GM18511 (cell line): ENCODE measurements around the gene PARM1.

ENCODE experiments used
- ATAC-seq: cut with Tn5 transposase; IDR thresholded peaks from one replicate; pipeline ENCODE4 v1.9.1; 2021; ENCODE audit warnings: mild to moderate bottlenecking, moderate library complexity; ENCODE audit not compliant: unreplicated experiment

PARM1 gene

GRCh38 chr4:75018811-75019479 is 86.0 kb downstream of the PARM1 start:
- no peak for ATAC-seq

DNA sequence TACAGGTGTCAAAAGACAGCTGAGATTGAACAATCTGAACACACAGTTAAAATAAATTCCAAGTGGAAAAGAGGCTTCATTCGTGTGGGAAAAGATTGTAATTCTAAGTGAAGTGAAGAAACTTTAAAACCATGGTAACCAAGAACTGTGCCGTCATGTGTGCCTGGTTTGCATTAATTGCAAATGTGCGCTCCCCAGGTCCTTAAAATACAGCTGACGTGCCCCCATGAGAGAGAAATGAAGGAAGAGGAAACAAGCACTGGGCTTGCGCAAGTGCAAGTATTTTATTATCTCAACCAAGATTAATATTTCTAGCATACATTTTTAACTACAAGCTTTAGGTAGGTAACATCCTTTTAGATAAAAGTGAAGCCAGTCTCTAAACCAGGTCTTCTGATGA is 92.5 kb downstream of the PARM1 start:
- no peak for ATAC-seq

GRCh38 chr4:75028196-75028854 is 95.4 kb downstream of the PARM1 start:
- ATAC-seq, result no peak

- no peak for ATAC-seq
Measured at GRCh38 chr4:75030028-75030427, 97.1 kb downstream of the PARM1 start.

- ATAC-seq, result peak; percentile 45
Measured at GRCh38 chr4:75030649-75031235, 97.8 kb downstream of the PARM1 start.

GRCh38 chr4:75031775-75032174 is 98.9 kb downstream of the PARM1 start:
- ATAC-seq, result no peak

DNA sequence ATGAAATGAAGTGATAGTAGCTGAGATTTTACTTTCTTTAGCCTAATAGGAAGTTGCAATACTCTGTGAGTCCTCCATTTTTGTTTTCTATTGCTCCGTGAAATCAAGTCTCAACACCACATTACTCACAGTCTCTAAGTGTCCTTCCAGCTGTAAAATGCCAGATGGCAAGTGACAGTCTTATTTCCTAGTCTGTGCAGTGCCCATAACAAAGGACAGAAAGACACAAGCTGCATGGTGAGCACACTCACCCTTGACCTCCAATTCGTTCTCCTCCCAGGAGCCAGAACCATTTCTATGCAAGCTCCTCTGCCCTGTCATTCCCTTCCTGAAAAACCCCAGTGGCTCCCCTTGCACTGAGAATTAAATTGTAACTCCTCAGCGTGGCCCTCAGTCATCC is 101.6 kb downstream of the PARM1 start:
- ATAC-seq, result no peak

- no peak for ATAC-seq
Measured at GRCh38 chr4:75035321-75035720, 102.4 kb downstream of the PARM1 start.

DNA sequence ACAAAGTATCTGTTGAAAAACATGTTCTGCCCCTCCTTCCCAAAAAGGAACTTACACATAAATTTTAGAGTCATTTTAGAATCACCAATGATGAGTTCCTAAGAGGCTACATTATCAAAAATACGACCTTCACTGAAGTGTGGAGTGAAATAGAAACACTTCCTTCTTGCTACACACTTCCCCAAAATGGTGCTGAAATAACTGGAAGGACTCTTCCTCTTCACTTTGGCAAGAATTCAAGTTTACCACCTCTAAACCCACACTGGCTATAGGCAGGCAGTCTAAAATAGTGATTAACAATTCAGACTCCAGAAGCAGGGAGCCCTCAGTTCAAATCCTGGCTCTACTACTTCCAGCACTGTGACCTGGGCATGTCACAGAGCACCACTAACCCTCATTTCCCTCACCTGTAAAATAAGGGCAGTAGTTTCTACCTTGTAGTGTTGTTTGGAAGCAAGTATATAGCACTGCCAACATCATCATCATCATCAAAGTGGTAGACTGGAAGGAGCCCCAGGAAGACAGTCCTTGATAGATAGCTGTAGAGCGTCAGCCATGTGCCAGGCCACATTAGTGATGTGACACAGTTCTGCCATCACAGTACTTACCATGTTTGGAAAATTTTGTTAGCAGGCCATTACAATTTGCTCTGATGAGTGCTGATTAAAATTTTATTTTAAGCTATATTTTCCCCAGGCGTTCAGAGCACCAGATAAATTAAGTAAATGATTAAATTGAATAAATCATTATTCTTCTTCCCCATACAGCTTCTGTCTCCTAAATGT is 103.3 kb downstream of the PARM1 start:
- ATAC-seq, result no peak

DNA sequence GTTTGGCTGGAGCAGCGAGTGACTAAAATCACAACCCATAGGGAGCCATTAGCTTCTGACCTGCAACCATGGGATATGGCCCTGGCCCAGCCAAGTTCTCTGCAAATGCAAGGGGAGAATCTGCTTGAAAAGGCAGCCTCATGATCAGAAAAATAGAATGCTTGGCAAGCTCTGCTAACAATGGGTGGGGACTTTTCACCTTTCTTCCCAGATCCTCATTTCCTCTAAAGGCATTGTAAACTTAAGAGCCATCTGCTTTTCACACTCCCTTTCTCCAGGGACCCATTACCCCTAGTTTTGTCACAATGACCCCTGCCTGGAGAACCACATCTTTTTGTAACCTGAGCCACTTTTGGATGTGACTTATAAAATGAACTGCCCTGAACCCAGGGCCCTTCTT is 104.3 kb downstream of the PARM1 start:
- no peak for ATAC-seq

DNA sequence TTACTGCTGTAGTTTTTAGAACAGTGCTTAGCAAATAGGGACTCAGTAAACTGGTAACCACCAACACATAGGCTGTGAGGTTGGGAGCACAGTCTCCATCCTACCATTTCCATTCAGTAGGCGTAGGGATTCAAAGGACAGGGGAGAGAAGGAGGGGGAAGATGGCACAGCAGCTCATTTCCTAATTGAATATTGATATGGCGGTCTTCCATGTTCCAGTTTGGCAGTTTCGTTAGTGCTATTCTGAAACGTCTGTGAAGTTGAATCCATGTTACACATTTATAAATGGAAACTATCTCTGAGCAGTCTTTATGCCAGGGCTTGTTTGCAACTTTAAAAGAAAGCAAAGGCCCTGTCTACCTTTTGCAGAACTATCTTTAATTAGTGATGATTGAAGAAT is 105.5 kb downstream of the PARM1 start:
- no peak for ATAC-seq

GRCh38 chr4:75040703-75041102 is 107.8 kb downstream of the PARM1 start:
- ATAC-seq, result no peak

GRCh38 chr4:75042601-75043208 is 109.8 kb downstream of the PARM1 start:
- ATAC-seq, result no peak

- peak; percentile 64 for ATAC-seq
Measured at GRCh38 chr4:75046226-75046625, 113.3 kb downstream of the PARM1 start.

- no peak for ATAC-seq
Measured at GRCh38 chr4:75046641-75047040, 113.7 kb downstream of the PARM1 start.

- ATAC-seq, result no peak
Measured at GRCh38 chr4:75048208-75048879, 115.4 kb downstream of the PARM1 start.

- no peak for ATAC-seq
Measured at GRCh38 chr4:75051431-75051830, 118.5 kb downstream of the PARM1 start.

- ATAC-seq, result no peak
Measured at GRCh38 chr4:75053352-75053751, 120.4 kb downstream of the PARM1 start.

DNA sequence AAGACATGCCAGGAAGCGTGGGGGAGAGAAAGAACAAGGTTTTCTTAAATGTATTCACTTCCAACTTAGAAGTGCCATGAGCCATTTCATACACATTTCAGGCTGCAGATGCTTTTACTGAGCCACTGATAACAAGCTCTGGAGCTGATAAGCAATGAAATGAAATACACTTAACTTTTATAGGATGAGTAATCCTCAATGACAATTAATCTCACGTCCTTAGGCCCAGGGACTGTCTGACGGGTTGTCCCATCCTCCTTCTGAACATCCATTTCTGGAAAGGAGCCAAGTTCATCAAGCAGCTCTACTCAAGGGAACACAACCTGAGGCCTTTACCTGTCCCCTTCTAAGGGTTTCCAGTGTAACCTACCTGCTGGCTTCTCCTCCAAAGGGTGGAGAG is 121.2 kb downstream of the PARM1 start:
- no peak for ATAC-seq

DNA sequence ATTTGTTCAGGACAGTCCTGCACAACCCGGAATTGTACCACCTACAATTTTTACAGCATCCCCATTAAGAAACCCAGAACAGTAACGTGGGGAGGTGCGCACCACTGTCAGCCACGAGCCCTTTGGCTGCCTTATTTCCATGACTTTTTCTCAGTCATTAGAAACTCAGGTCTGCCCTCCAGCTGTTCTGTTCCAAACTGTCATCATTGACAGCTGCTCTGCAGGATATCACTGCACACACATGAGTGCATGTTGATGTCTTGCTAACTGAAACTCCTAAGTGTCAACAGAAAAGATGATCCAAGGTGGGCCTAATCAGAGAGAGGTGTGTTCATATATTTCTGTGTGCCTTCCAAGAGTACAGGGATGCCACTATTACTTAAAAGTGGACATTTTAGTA is 123.4 kb downstream of the PARM1 start:
- ATAC-seq, result no peak

GRCh38 chr4:75057369-75057768 is 124.5 kb downstream of the PARM1 start:
- ATAC-seq, result no peak
